GM21786 (cell line): ENCODE results near the gene SPIRE1.
"Not testable (repeated sequence)": the region's sequence is repeated elsewhere in the genome, so short reads cannot be mapped to it uniquely, and the experiment has no call there.

ENCODE experiments used
- ATAC-seq: cut with Tn5 transposase; IDR thresholded peaks from one replicate; pipeline ENCODE4 v1.9.1; 2021; ENCODE audit not compliant: unreplicated experiment

SPIRE1 gene

GRCh38 chr18:12422936-12423335 lies 235.0 kb downstream of the SPIRE1 start:
- ATAC-seq: no peak

- no peak for ATAC-seq
These were observed 236.2 kb downstream of the SPIRE1 start for GRCh38 chr18:12421732-12422131.

- no peak for ATAC-seq
These were observed 237.0 kb downstream of the SPIRE1 start for GRCh38 chr18:12420821-12421421.

- ATAC-seq: no peak
These were observed 240.2 kb downstream of the SPIRE1 start for GRCh38 chr18:12417687-12418086.

GRCh38 chr18:12416098-12416729 lies 241.7 kb downstream of the SPIRE1 start:
- ATAC-seq: no peak

- no peak for ATAC-seq
These were observed 246.5 kb downstream of the SPIRE1 start for GRCh38 chr18:12411456-12411855.

GRCh38 chr18:12410747-12411146 lies 247.2 kb downstream of the SPIRE1 start:
- not testable (repeated sequence) for ATAC-seq

GRCh38 chr18:12410081-12410481 lies 247.8 kb downstream of the SPIRE1 start:
- no peak for ATAC-seq

GRCh38 chr18:12409469-12409868 lies 248.4 kb downstream of the SPIRE1 start:
- ATAC-seq: no peak

- no peak for ATAC-seq
These were observed 249.5 kb downstream of the SPIRE1 start for GRCh38 chr18:12408247-12408869.

- no peak for ATAC-seq
These were observed 251.4 kb downstream of the SPIRE1 start for GRCh38 chr18:12406371-12407111.

- no peak for ATAC-seq
These were observed 252.8 kb downstream of the SPIRE1 start for GRCh38 chr18:12405066-12405465.

- ATAC-seq: no peak
These were observed 254.1 kb downstream of the SPIRE1 start for GRCh38 chr18:12403601-12404506.

- ATAC-seq: no peak
These were observed 256.0 kb downstream of the SPIRE1 start for GRCh38 chr18:12401881-12402280.

GRCh38 chr18:12399231-12399630 lies 258.7 kb downstream of the SPIRE1 start:
- ATAC-seq: no peak

- no peak for ATAC-seq
These were observed 259.3 kb downstream of the SPIRE1 start for GRCh38 chr18:12398625-12399024.

GRCh38 chr18:12397793-12398192 lies 260.1 kb downstream of the SPIRE1 start:
- ATAC-seq: no peak

GRCh38 chr18:12397254-12397653 lies 260.7 kb downstream of the SPIRE1 start:
- no peak for ATAC-seq
